C4-2B (cell line): ENCODE results near the gene ZNF429.

Experiments used
- ZFX ChIP-seq: fragments of 450-650 bp; IDR thresholded peaks from 2 replicates; pipeline ENCODE4 v1.6.1; 2017
- TF ChIP-seq, protein P1 (sequence below): fragments of 450-650 bp; conservative IDR thresholded peaks from 2 replicates; pipeline ENCODE4 v1.5.1; 2017; ENCODE audit warnings: mild to moderate bottlenecking

DNA sequence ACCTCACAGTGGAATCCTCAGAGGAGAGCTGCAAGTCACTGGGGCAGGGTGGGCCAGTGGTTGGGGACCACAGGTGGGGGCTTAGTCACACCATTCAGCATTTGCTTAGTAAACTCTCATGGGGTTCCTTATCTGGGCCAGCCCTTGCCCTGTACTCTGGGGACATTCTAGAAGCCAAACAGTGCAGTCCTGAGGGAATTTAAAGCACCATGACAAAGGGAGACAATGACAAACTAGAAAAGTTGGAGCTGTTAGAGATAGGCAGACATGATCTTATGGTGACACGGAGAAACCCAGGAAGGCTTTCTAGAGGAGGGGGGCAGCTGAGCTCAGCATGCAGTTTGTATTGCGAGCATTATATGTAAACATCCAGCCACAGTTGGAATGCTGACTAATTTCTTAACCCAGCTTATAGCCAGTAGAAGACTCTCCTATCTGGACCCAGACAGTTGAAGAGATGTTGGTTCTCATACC lies 87.6 kb downstream of the ZNF429 start:
- TF ChIP-seq, protein P1, sequence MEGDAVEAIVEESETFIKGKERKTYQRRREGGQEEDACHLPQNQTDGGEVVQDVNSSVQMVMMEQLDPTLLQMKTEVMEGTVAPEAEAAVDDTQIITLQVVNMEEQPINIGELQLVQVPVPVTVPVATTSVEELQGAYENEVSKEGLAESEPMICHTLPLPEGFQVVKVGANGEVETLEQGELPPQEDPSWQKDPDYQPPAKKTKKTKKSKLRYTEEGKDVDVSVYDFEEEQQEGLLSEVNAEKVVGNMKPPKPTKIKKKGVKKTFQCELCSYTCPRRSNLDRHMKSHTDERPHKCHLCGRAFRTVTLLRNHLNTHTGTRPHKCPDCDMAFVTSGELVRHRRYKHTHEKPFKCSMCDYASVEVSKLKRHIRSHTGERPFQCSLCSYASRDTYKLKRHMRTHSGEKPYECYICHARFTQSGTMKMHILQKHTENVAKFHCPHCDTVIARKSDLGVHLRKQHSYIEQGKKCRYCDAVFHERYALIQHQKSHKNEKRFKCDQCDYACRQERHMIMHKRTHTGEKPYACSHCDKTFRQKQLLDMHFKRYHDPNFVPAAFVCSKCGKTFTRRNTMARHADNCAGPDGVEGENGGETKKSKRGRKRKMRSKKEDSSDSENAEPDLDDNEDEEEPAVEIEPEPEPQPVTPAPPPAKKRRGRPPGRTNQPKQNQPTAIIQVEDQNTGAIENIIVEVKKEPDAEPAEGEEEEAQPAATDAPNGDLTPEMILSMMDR: no peak
- TF ChIP-seq ZFX: no peak
